GM12892 (cell line): Measurements from ENCODE around the gene VIPR2.

Experiments
- POLR2A ChIP-seq: IDR thresholded peaks from 2 replicates; pipeline ENCODE4 v1.6.1; 2011; ENCODE audit warnings: low read depth, low read length, control low read depth
- POLR2AphosphoS5 ChIP-seq: IDR thresholded peaks from 2 replicates; pipeline ENCODE4 v1.6.1; 2011; ENCODE audit warnings: low read depth, low read length, control low read depth
- TAF1 ChIP-seq: IDR thresholded peaks from 2 replicates; pipeline ENCODE4 v1.6.1; 2011; ENCODE audit warnings: low read depth, mild to moderate bottlenecking, control low read depth, low read length, borderline replicate concordance

- no peak for TF ChIP-seq TAF1
- no peak for TF ChIP-seq POLR2A
- no peak for TF ChIP-seq POLR2AphosphoS5
Observed at GRCh38 chr7:159093351-159093971, 51.2 kb downstream of the VIPR2 start.
